Mesenchymal stem cell (in vitro differentiated cells and primary cell): ENCODE results near the gene RABAC1.

ENCODE experiments used
- DNase-seq: peaks from one replicate; pipeline ENCODE4 v3.0.0-alpha.2; 2013
- H2AFZ ChIP-seq: one replicate; pipeline ENCODE4 v1.6.1; 2013; ENCODE audit warnings: low read depth, mild to moderate bottlenecking, control low read depth, inconsistent platforms, low read length, moderate library complexity
- H2AK5ac ChIP-seq: 2 replicates; pipeline ENCODE4 v1.6.1; 2013; ENCODE audit warnings: low read length, moderate library complexity, mild to moderate bottlenecking, inconsistent platforms; ENCODE audit not compliant: severe bottlenecking
- H2BK120ac ChIP-seq: one replicate; pipeline ENCODE4 v1.6.1; 2013; ENCODE audit warnings: low read depth, mild to moderate bottlenecking, inconsistent platforms, low read length, moderate library complexity
- H2BK12ac ChIP-seq, 2 experiments: one replicate each; pipeline ENCODE4 v1.6.1; 2013; ENCODE audit warnings: inconsistent platforms in 2 of 2, low read length in 2 of 2, mild to moderate bottlenecking in 2 of 2, moderate library complexity in 2 of 2, control low read depth in 1 of 2
- H2BK15ac ChIP-seq: one replicate; pipeline ENCODE4 v1.6.1; 2013; ENCODE audit warnings: mild to moderate bottlenecking, low read depth, inconsistent platforms; ENCODE audit not compliant: poor library complexity, severe bottlenecking
- H2BK5ac ChIP-seq: 2 replicates; pipeline ENCODE4 v1.6.1; 2013; ENCODE audit warnings: low read depth, mild to moderate bottlenecking, low read length, control low read depth, inconsistent platforms; ENCODE audit not compliant: poor library complexity, severe bottlenecking
- H3K14ac ChIP-seq, 2 experiments: one replicate each; pipeline ENCODE4 v1.6.1; 2013; ENCODE audit warnings: inconsistent platforms in 2 of 2, low read length in 2 of 2, control low read depth in 1 of 2, mild to moderate bottlenecking in 1 of 2, moderate library complexity in 1 of 2
- H3K18ac ChIP-seq, 2 experiments: one replicate each; pipeline ENCODE4 v1.6.1; 2013; ENCODE audit warnings: inconsistent platforms in 2 of 2, low read length in 2 of 2, control low read depth in 1 of 2, low read depth in 1 of 2, mild to moderate bottlenecking in 1 of 2
- H3K23ac ChIP-seq, 2 experiments: one replicate each; pipeline ENCODE4 v1.6.1; 2013; ENCODE audit warnings: inconsistent platforms in 2 of 2, low read length in 2 of 2, mild to moderate bottlenecking in 2 of 2, moderate library complexity in 2 of 2, control low read depth in 1 of 2
- H3K27ac ChIP-seq: 2 replicates; pipeline ENCODE4 v1.5.1; 2013; ENCODE audit warnings: mild to moderate bottlenecking, moderate library complexity, low read length, control low read depth, inconsistent platforms; ENCODE audit not compliant: poor library complexity, severe bottlenecking
- H3K27me3 ChIP-seq, 2 experiments: 2 replicates each; pipeline versions ENCODE4 v1.6.1 to v1.7.0; 2013; ENCODE audit warnings: low read length in 2 of 2, mild to moderate bottlenecking in 2 of 2, moderate library complexity in 2 of 2, control low read depth in 1 of 2, inconsistent platforms in 1 of 2; ENCODE audit not compliant: control insufficient read depth in 1 of 2, insufficient read depth in 1 of 2
- H3K36me3 ChIP-seq, 2 experiments: 2 replicates each; pipeline versions ENCODE4 v1.6.1 to v1.7.0; 2013; ENCODE audit warnings: low read length in 2 of 2, control low read depth in 1 of 2, inconsistent platforms in 1 of 2, low read depth in 1 of 2, mild to moderate bottlenecking in 1 of 2; ENCODE audit not compliant: insufficient read depth in 2 of 2, control insufficient read depth in 1 of 2
- H3K4ac ChIP-seq, 2 experiments: one replicate each; pipeline ENCODE4 v1.6.1; 2013; ENCODE audit warnings: inconsistent platforms in 2 of 2, low read length in 2 of 2, mild to moderate bottlenecking in 2 of 2, moderate library complexity in 2 of 2, control low read depth in 1 of 2, low read depth in 1 of 2
- H3K4me1 ChIP-seq: 2 replicates; pipeline ENCODE4 v1.6.1; 2013; ENCODE audit warnings: low read depth, low read length, control low read depth; ENCODE audit not compliant: control insufficient read depth, insufficient read depth
- H3K4me2 ChIP-seq: 2 replicates; pipeline ENCODE4 v1.6.1; 2013; ENCODE audit warnings: low read length, mild to moderate bottlenecking, inconsistent platforms; ENCODE audit not compliant: poor library complexity, severe bottlenecking
- H3K4me3 ChIP-seq, 2 experiments: 2 replicates each; pipeline versions ENCODE4 v1.5.1 to v1.7.0; 2013; ENCODE audit warnings: low read length in 2 of 2, mild to moderate bottlenecking in 2 of 2, control low read depth in 1 of 2, low read depth in 1 of 2; ENCODE audit not compliant: insufficient read depth in 1 of 2
- H3K79me1 ChIP-seq: replicated peaks from 2 replicates; pipeline ENCODE4 v1.6.1; 2013; ENCODE audit warnings: mild to moderate bottlenecking, control low read depth, low read length, inconsistent platforms; ENCODE audit not compliant: poor library complexity, severe bottlenecking
- H3K9ac ChIP-seq: 2 replicates; pipeline ENCODE4 v1.7.0; 2013; ENCODE audit warnings: mild to moderate bottlenecking, low read length, moderate library complexity
- H3K9me3 ChIP-seq: 2 replicates; pipeline ENCODE4 v1.7.0; 2013; ENCODE audit warnings: mild to moderate bottlenecking, low read length; ENCODE audit not compliant: control insufficient read depth
- H4K8ac ChIP-seq: one replicate; pipeline ENCODE4 v1.6.1; 2013; ENCODE audit warnings: inconsistent platforms, mild to moderate bottlenecking, low read length, moderate library complexity
- H4K91ac ChIP-seq: one replicate; pipeline ENCODE4 v1.6.1; 2013; ENCODE audit warnings: mild to moderate bottlenecking, low read length, inconsistent platforms
- WGBS: methylation state at CpG from one replicate; pipeline ENCODE4 v1.1.7; 2013; ENCODE audit warnings: mixed read lengths; 5-methylcytosine and 5-hydroxymethylcytosine counted together

RABAC1 gene

GRCh38 chr19:41929536-41930071, 29.5 kb downstream of the RABAC1 start:
- H3K27ac ChIP-seq: no peak overlapping the region
- no peak overlapping the region for H4K91ac ChIP-seq
- H2BK5ac ChIP-seq: no peak overlapping the region
- no peak overlapping the region for H2BK15ac ChIP-seq
- peaks cover 6% of the 10 kb centered on the region for H3K9me3 ChIP-seq
- H2BK120ac ChIP-seq: no peak overlapping the region
- H3K27me3 ChIP-seq: peaks cover 87 to 90% of the 10 kb centered on the region in 2 experiments
- H2AFZ ChIP-seq: no peak overlapping the region
- H3K4me3 ChIP-seq: no peak overlapping the region
- no peaks in the 10 kb centered on the region for H3K36me3 ChIP-seq
- H2AK5ac ChIP-seq: no peak overlapping the region
- no peak overlapping the region for H3K4me2 ChIP-seq
- H3K4ac ChIP-seq: no peak overlapping the region
- no peak overlapping the region for H3K14ac ChIP-seq
- no peak for DNase-seq
- no peak overlapping the region for H3K23ac ChIP-seq
- no peak overlapping the region for H3K9ac ChIP-seq
- no peaks in the 10 kb centered on the region for H3K79me1 ChIP-seq
- no peak overlapping the region for H2BK12ac ChIP-seq
- peaks cover 15% of the 10 kb centered on the region for H3K4me1 ChIP-seq
- 32% methylated on average over 14 of the region's 14 CpGs for WGBS
- H4K8ac ChIP-seq: no peak overlapping the region
- no peak overlapping the region for H3K18ac ChIP-seq

DNA sequence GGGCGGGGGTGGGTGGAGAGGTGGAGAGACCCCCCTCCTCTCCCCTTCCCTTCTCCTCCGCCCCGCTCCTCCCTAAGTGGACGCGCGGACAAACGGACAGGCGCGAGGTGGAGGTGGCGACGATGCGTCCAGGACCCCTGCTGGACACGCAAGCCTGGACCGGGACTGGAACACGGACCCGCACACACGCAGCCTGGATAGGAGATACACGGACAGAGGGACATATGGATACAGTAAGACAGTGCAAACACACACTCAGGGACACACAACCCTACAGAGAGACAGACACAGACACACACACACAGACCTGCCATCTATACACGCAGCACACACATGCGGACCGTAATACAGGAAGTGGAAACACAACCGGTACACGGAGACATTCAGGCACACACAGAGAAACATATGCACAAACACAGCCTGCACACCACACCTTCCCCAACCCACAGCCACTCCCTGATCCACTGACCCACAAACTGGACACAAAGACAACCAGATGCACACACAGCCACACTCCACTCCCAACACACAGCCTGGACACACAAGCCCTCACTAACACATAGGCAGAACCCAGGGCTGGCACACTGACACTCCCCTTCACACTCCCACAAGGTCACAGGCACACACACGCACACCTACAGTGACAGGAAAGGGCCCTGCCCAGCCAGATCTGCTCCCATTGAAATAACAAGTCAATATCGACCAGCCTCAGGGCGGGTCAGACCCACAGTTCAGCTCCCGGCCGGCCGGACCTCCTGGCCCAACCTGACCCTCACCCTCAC, 30.2 kb downstream of the RABAC1 start:
- no peak overlapping the region for H2BK15ac ChIP-seq

DNA sequence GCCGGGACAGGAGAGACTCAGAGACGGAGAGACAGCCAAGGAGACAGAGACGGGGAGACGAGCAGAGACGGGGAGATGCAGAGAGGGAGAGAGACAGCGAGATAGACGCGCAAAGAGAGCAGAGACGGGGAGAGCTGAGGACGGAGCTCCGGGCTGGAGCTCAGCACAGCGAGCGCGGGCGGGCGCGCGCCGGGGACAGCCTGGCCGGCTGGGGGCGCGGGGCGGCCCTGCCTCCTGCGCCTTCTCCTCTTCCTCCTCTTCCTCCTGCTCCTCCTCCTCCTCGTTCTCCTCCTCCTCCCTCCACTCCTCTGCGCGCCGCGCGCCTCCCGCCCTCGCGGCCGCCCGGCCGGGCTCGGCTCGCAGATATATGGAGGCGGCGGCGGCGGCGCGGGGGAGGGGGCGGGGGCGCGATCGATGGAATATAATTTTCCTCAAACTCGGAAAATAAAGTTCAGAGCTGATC, 30.9 kb downstream of the RABAC1 start, which contains the start of gene ERFL:
ERFL (minus strand) TSS at position 229 of the 463 bp plus-strand sequence. CDS start 15,530 bp downstream, outside the sequence.
- WGBS: under 1% methylated on average over 36 of the region's 49 CpGs

More for the DNA sequence above, 30.2 kb downstream of the RABAC1 start:
- DNase-seq: no peak
- no peak overlapping the region for H4K91ac ChIP-seq
- peaks cover 15% of the 10 kb centered on the region for H3K4me1 ChIP-seq
- no peak overlapping the region for H2AK5ac ChIP-seq
- no peaks in the 10 kb centered on the region for H3K36me3 ChIP-seq
- H3K9me3 ChIP-seq: peaks cover 6% of the 10 kb centered on the region
- no peak overlapping the region for H2BK120ac ChIP-seq
- no peak overlapping the region for H3K27ac ChIP-seq
- peak overlapping the region in 1 of 2 experiments; percentile 78 for H3K14ac ChIP-seq
- H3K9ac ChIP-seq: no peak overlapping the region
- peak overlapping the region in 1 of 2 experiments; percentile 54 for H3K18ac ChIP-seq
- 6% methylated on average over 28 of the region's 29 CpGs for WGBS
- peak overlapping the region in 1 of 2 experiments; percentile 0 for H3K23ac ChIP-seq
- H3K4me2 ChIP-seq: peak overlapping the region; percentile 56
- peak overlapping the region in 1 of 2 experiments; percentile 3 for H2BK12ac ChIP-seq
- no peak overlapping the region for H3K4ac ChIP-seq
- peak overlapping the region; percentile 33 to 46 for H3K4me3 ChIP-seq
- peaks cover 88 to 90% of the 10 kb centered on the region in 2 experiments for H3K27me3 ChIP-seq
- H4K8ac ChIP-seq: no peak overlapping the region
- no peak overlapping the region for H2BK5ac ChIP-seq
- peak overlapping the region; percentile 32 for H2AFZ ChIP-seq
- no peaks in the 10 kb centered on the region for H3K79me1 ChIP-seq

More for the DNA sequence above, 30.9 kb downstream of the RABAC1 start, which contains the start of gene ERFL:
- H3K9ac ChIP-seq: no peak within 1 kb of the TSS
- H3K79me1 ChIP-seq: no peaks in the 10 kb centered on the region
- no peak within 1 kb of the TSS for H3K27ac ChIP-seq
- no peak within 1 kb of the TSS for H2BK15ac ChIP-seq
- DNase-seq: no peak
- peak within 1 kb of the TSS; percentile 87 for H3K4me2 ChIP-seq
- H2AK5ac ChIP-seq: no peak within 1 kb of the TSS
- peaks cover 15% of the 10 kb centered on the region for H3K4me1 ChIP-seq
- H2BK120ac ChIP-seq: no peak within 1 kb of the TSS
- H4K91ac ChIP-seq: no peak within 1 kb of the TSS
- H2BK5ac ChIP-seq: no peak within 1 kb of the TSS
- H3K18ac ChIP-seq: peak within 1 kb of the TSS in 1 of 2 experiments; percentile 54
- no peaks in the 10 kb centered on the region for H3K36me3 ChIP-seq
- H3K9me3 ChIP-seq: peaks cover 6% of the 10 kb centered on the region
- no peak within 1 kb of the TSS for H3K4ac ChIP-seq
- peak within 1 kb of the TSS; percentile 46 to 56 for H3K4me3 ChIP-seq
- peak within 1 kb of the TSS; percentile 55 for H2AFZ ChIP-seq
- H3K14ac ChIP-seq: peak within 1 kb of the TSS in 1 of 2 experiments; percentile 78
- no peak within 1 kb of the TSS for H4K8ac ChIP-seq
- H3K27me3 ChIP-seq: peaks cover 85 to 86% of the 10 kb centered on the region in 2 experiments
- H3K23ac ChIP-seq: peak within 1 kb of the TSS in 1 of 2 experiments; percentile 0
- peak within 1 kb of the TSS in 1 of 2 experiments; percentile 3 for H2BK12ac ChIP-seq
